ENCODE data around the gene SLC6A6.
"Not testable (repeated sequence)": the region's sequence is repeated elsewhere in the genome, so short reads cannot be mapped to it uniquely, and the experiment has no call there.

SLC6A6 gene

DNA sequence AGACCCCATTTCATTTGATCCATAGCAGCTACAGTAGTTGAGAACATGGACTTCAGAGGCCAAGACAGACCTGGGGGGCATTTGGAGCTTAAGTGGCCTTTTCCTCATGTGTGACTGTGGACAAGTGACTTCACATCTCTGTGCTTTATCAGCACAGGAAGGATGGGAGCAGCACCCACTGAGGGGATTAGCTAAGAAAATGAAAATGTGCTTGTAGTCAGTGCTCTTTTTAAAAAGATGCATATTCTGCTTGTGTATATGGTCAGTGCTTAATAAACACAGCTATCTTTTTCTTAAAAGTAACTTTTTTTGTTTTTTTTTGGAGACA is 34.5 kb downstream of the SLC6A6 start:
- Histone ChIP-seq H3K9me3 (no peaks in the 10 kb centered on the region), H3K27ac (peak overlapping the region; percentile 98), H3K4me3 (ENCODE audit: low read depth in 1 of 2, low read length in 1 of 2) (peak overlapping the region in 1 of 2 experiments; percentile 40), H3K36me3 (peaks cover 32% of the 10 kb centered on the region), H3K27me3 (no peaks in the 10 kb centered on the region), H3K4me1 (ENCODE audit: control insufficient read depth in 1 of 2, insufficient read depth in 1 of 2, low read depth in 1 of 2, low read length in 1 of 2) (peaks cover 95 to 100% of the 10 kb centered on the region in 2 experiments)
- TF ChIP-seq CTCF (IDR thresholded peaks at IDR 0.05): no peak

DNA sequence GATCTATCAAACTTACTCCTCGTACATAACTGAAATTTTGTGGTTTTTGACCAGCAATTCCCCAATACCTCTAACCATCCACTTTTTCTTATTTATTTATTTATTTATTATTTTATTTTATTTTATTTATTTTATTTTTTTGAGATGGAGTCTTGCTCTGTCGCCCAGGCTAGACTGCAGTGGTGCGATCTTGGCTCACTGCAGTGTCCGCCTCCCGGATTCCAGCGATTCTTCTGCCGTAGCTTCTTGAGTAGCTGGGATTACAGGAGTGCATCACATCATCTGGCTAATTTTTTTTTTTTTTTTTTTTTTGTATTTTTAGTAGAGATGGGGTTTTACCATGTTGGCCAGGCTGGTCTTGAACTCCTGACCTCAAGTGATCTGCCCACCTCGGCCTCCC is 35.3 kb downstream of the SLC6A6 start:
- Histone ChIP-seq H3K4me1 (ENCODE audit: control insufficient read depth in 1 of 2, insufficient read depth in 1 of 2, low read depth in 1 of 2, low read length in 1 of 2) (peaks cover 88 to 94% of the 10 kb centered on the region in 2 experiments), H3K27ac (peak overlapping the region; percentile 98), H3K36me3 (peaks cover 37% of the 10 kb centered on the region)
- H3K9me3 ChIP-seq; H3K27me3 ChIP-seq; H3K4me3 ChIP-seq (ENCODE audit: low read depth in 1 of 2, low read length in 1 of 2): not testable (repeated sequence)

- Histone ChIP-seq H3K27ac (peak overlapping the region; percentile 93), H3K27me3 (no peaks in the 10 kb centered on the region), H3K4me1 (ENCODE audit: control insufficient read depth in 1 of 2, insufficient read depth in 1 of 2, low read depth in 1 of 2, low read length in 1 of 2) (peaks cover 82 to 89% of the 10 kb centered on the region in 2 experiments)
Measured at GRCh38 chr3:14438262-14438661, 35.9 kb downstream of the SLC6A6 start.

DNA sequence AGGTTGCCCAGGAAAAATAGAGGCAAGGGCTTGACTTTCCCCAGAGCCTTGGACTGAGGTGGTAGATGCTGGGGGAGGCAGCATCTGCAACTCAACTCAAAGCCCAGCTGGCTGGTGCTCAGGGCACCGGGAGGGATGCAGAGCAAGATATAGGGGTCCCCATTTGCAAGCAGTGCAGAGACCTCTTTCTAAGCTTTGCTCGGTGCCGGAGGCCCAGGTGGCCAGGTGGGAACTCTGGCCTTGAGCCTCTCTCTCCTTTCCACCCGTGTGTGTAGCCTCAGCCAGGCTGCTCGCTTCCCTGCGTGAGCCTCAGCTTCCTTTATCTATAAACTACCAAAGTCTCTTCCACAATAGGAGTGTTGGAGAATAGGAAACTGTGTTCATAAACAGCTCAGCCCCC is 36.5 kb downstream of the SLC6A6 start:
- peak overlapping the region; percentile 38 to 62 for H3K4me3 ChIP-seq (ENCODE audit: low read depth in 1 of 2, low read length in 1 of 2)
- TF ChIP-seq CTCF (IDR thresholded peaks at IDR 0.05): no peak
- peaks cover 42% of the 10 kb centered on the region for H3K36me3 ChIP-seq
- H3K4me1 ChIP-seq (ENCODE audit: control insufficient read depth in 1 of 2, insufficient read depth in 1 of 2, low read depth in 1 of 2, low read length in 1 of 2): peaks cover 75 to 82% of the 10 kb centered on the region in 2 experiments
- no peaks in the 10 kb centered on the region for H3K9me3 ChIP-seq
- peak overlapping the region; percentile 93 for H3K27ac ChIP-seq
- no peaks in the 10 kb centered on the region for H3K27me3 ChIP-seq

More at GRCh38 chr3:14438262-14438661, 35.9 kb downstream of the SLC6A6 start:
- Histone ChIP-seq H3K9me3 (no peaks in the 10 kb centered on the region), H3K36me3 (peaks cover 36% of the 10 kb centered on the region), H3K4me3 (ENCODE audit: low read depth in 1 of 2, low read length in 1 of 2) (peak overlapping the region in 1 of 2 experiments; percentile 62)
- TF ChIP-seq CTCF (IDR thresholded peaks at IDR 0.05): no peak

- Histone ChIP-seq H3K4me3 (ENCODE audit: low read depth in 1 of 2, low read length in 1 of 2) (peak overlapping the region; percentile 38 to 62), H3K27ac (peak overlapping the region; percentile 93)
Measured at GRCh38 chr3:14439501-14440167, 37.2 kb downstream of the SLC6A6 start.

More at GRCh38 chr3:14439501-14440167, 37.2 kb downstream of the SLC6A6 start:
- H3K27me3 ChIP-seq: no peaks in the 10 kb centered on the region
- H3K9me3 ChIP-seq: no peaks in the 10 kb centered on the region
- TF ChIP-seq CTCF (IDR thresholded peaks at IDR 0.05): no peak
- peaks cover 68 to 75% of the 10 kb centered on the region in 2 experiments for H3K4me1 ChIP-seq (ENCODE audit: control insufficient read depth in 1 of 2, insufficient read depth in 1 of 2, low read depth in 1 of 2, low read length in 1 of 2)
- H3K36me3 ChIP-seq: peaks cover 46% of the 10 kb centered on the region

Measured in neutrophil (primary cell).